IPS-NIHi7 (cell line): ENCODE data around the gene ZNF607.

Source experiments
- DNase-seq: peaks from one replicate; pipeline ENCODE4 v3.0.0; 2012; ENCODE audit warnings: mixed read lengths; ENCODE audit errors: extremely low spot score

The ZNF607 gene

GRCh38 chr19:37654118-37654517 lies 65.4 kb downstream of the ZNF607 start:
- DNase-seq = no peak
